GM19397 (cell line): Measurements from ENCODE around the gene BRIX1.
A peak's percentile ranks its signal among the peaks of the same experiment; 100 is the strongest.

Source experiments
- ATAC-seq: cut with Tn5 transposase; IDR thresholded peaks from one replicate; pipeline ENCODE4 v1.9.1; 2021; ENCODE audit warnings: mild to moderate bottlenecking, moderate library complexity; ENCODE audit not compliant: unreplicated experiment

Gene BRIX1, protein sequence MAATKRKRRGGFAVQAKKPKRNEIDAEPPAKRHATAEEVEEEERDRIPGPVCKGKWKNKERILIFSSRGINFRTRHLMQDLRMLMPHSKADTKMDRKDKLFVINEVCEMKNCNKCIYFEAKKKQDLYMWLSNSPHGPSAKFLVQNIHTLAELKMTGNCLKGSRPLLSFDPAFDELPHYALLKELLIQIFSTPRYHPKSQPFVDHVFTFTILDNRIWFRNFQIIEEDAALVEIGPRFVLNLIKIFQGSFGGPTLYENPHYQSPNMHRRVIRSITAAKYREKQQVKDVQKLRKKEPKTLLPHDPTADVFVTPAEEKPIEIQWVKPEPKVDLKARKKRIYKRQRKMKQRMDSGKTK

DNA sequence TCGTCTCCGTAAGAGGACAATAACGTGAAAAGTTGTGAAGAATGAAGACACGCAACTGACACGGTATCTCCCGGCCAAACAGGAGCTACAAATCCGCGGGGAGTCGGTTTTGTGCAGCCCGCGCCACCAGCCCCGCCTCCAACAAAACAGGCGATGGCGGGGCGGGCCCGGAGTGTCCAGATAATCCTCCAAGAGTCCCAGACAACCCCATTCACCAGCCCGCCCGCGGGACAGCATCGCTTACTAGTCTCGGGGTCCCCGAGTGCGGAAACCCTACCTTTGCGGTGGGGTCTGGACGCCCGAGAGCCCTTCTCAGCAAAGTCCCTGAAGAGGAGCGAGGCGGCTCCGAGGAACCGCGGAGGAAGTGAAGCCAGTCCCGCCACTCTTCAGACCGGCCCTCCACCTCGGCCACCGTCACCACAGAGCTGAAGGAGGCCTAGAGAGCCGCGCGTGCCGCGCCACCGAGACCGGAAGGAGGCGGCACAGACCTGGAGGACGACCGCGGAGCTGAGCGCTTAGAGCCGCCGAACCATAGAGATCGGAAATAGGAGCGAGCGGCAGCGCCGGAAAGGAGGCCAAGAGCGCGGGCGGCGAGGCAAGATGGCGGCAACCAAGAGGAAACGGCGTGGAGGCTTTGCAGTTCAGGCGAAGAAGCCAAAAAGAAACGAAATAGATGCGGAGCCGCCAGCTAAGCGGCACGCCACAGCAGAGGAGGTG lies at the start of gene BRIX1, which contains the start of gene RAD1:
TSS of gene BRIX1 (plus strand) at position 573 of the 717 bp plus-strand sequence. CDS start at position 601, 28 bp downstream.
TSS of gene RAD1 (minus strand) at position 366 of the 717 bp plus-strand sequence. CDS start 612 bp downstream, outside the sequence.
- ATAC-seq = peak; percentile 99

DNA sequence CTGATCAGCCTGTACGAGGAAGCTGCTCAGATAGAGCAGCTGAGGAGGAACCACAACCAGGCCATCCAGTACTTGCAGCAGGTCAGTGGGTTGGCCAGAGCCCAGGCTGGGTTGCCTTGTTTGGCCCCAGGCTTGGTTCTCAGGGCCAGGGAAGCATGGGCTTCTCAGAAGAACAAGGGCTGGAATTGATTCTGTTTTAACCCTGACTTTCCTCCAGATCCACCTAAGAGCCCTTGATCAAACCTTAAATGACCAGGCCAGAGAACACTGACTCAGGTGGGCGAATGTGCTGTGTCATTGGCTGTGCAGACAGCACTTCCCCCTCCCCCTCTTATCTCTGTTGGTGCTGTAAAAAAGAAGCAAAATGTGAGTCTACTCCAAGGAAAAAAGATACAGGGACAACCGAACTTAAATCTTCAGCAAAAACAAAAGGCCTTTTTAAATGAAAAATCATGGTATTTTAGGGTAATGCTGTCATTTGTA lies 48.5 kb upstream of the BRIX1 start:
- ATAC-seq = no peak

DNA sequence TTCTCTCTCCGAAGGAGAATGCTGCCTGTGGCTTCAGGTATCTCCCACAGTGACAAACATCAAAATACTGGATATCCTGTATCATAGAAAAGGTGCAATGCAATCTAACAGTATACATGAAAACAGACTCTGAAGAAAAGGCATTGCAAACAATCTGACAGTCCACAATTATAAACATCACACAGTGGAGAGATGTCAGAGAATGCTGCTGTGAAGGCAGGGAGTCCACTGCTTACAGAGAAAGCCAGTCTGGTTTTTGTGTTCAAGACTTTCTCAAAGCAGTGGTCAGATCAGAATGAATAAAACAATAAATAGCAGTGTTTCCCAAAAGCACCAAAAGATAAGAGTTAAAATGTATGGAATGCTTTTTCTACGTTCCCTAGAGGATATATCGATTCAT lies 47.9 kb upstream of the BRIX1 start:
- no peak for ATAC-seq

DNA sequence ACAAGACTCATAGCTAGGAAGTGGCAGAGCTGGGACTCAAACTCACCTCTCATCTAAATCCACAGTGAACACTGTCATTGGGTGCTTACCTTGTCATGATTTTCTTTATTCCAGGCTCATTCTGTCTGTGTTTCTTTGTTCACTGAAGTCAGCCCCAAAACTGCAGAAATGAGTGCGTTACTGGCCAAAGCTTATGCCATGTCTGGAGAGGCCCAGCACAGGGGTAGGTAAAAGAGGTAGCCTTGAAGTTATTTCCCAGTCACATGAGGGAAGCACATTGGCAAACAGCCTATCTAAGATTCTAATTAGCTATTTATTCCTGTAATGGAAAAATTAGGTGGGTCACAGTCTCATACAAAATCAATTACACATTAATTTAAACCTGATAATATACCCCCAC lies 46.7 kb upstream of the BRIX1 start:
- no peak for ATAC-seq

- no peak for ATAC-seq
Measured at GRCh38 chr5:34869256-34869655, 46.3 kb upstream of the BRIX1 start.

GRCh38 chr5:34870382-34870781 lies 45.1 kb upstream of the BRIX1 start:
- ATAC-seq = no peak

GRCh38 chr5:34876275-34876674 lies 39.2 kb upstream of the BRIX1 start:
- no peak for ATAC-seq

- no peak for ATAC-seq
Measured at GRCh38 chr5:34881246-34881645, 34.3 kb upstream of the BRIX1 start.

DNA sequence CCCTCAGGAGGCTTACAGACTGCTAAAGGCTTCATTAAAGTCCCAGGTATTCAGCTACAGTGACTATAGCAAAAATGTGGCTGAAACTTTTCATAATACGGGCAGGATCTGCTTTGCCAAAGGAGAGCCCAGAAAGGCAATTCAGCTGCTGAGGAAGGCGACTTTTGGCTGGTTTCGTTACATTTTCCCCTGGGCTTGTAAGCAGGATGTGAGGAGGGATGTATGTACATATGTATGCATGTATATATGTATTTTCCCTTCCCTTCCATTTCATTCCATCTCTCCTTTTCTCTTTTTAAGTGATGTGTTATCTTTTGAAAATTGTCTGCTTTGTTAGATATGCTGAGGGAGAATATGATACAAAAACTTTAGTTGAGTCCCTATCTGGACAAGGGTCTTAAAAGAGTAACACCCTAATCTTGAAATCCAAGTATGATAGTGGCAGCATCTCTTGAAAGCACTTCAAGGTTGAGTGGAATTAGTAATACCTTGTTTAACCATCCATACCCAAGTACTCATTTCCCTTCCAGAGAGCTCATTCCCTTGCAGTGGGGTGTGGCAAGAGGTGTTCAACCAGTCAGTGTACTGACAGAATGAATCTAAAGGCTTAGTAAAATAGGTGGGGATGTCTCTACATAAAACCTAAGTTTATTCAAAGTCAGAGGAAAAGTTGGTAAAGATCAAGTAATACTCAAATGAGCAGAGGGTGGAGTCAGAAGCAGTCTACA lies 29.0 kb upstream of the BRIX1 start:
- ATAC-seq = no peak

GRCh38 chr5:34889394-34889793 lies 26.1 kb upstream of the BRIX1 start:
- no peak for ATAC-seq

DNA sequence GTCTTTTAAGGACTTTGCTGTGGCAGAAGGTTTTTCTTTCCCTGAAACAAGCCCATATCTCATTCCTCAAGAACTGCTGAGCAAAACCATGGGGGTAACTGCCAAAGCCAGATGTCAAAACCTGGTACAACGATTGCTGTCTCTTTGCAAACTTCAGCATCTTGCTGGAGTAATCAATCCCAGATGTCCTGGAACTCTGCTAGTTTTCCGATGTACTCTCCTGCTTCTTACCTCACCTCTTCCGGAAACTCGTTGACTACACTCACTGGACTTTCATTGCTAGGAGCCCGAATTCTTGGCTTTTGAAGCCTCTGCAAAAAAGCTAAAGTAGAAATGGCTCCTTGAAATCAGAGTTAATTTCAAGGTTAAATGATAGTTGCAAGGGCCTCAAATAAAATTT lies 23.5 kb upstream of the BRIX1 start:
- ATAC-seq = no peak

GRCh38 chr5:34892414-34892813 lies 23.1 kb upstream of the BRIX1 start:
- ATAC-seq = no peak

- ATAC-seq = no peak
Measured at GRCh38 chr5:34894716-34895115, 20.8 kb upstream of the BRIX1 start.

- ATAC-seq = no peak
Measured at GRCh38 chr5:34895641-34896419, 19.7 kb upstream of the BRIX1 start.

DNA sequence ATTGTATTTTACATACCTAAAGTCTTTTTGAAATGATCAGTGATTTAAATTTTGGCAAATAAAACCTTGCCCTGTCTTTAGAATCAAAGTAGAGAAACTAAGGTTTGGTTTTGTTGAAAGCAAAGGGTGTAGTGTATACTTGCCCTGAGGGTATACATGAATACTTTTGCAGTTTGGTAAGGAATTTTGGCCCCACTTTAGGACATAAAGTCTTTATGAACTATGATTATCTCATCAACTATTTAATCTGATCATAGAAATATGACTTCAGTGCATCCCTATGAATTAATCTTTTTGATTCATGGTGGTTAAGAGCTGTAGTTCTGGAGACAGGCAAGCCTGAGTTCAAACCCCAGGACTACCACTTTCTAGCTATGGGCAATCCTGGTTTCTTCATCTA lies 17.9 kb upstream of the BRIX1 start:
- no peak for ATAC-seq

- peak; percentile 80 for ATAC-seq
Measured at GRCh38 chr5:34898258-34898895, 17.1 kb upstream of the BRIX1 start.

DNA sequence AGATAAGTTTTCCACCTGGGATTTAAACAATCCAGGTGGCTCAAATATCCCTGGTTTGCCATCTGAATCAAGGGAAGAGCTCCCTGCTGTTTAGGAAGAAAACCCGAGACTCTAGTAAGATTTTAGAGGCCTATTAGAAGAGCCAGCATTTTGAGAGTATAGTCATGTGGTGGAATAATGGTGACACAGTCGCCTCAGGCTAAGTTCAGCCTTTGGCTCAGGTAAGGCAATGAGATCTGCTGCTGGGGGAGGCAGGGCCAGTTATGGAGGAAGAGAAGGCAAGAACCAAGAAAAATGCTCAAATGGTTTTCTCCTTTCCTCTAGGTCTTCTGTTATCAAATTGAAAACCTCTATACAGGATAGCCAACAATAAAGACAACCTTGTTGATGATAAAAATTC lies 16.4 kb upstream of the BRIX1 start:
- no peak for ATAC-seq

- no peak for ATAC-seq
Measured at GRCh38 chr5:34900652-34901051, 14.9 kb upstream of the BRIX1 start.

DNA sequence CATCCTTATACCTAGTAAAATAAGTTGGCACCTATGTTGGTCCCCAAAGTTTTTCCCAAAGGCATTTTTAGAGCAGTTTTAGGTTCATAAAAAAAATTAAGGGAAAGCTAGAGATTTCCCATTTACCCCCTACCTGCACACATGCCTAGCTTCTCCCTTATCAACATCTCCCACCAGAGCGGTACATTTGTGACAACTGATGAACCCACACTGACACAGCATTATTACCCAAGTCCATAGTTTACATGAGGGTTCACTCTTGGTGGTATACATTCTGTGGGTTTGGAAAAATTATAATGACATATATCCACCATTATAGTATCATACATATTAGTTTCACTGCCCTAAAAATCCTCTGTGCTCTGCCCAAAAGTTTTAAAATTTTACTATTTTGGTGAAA lies 12.3 kb upstream of the BRIX1 start:
- no peak for ATAC-seq

- ATAC-seq = no peak
Measured at GRCh38 chr5:34905564-34905963, 9.9 kb upstream of the BRIX1 start.
